Panc1 (cell line): ENCODE results near the gene PLCE1. TPM values are rescaled to one million over a fixed set of nuclear protein-coding genes. Genes with fewer than 3 reads are reported as not detected.
"Not testable (repeated sequence)": the region's sequence is repeated elsewhere in the genome, so short reads cannot be mapped to it uniquely, and the experiment has no call there.

ENCODE experiments used
- ATAC-seq: fragments of 200-7000 bp; cut with Tn5 transposase; 2 replicates; pipeline ENCODE4 v1.9.1; 2020; ENCODE audit warnings: mild to moderate bottlenecking, moderate library complexity
- BruUV-seq: library from RNA; stranded (reverse); fragments of 400-500 nt; replicated peaks from 2 replicates; lab custom pipeline; 2021; lab: Mats Ljungman, UMichigan
- CTCF ChIA-PET: fragments of 300-600 bp; sonication (Branson Sonifier 250); formaldehyde crosslinking; loops from one replicate; lab custom pipeline; 2022; ENCODE audit warnings: antibody characterized with exemption; lab: Charles Lee
- POLR2A ChIA-PET: fragments of 300-600 bp; sonication (Branson Sonifier 250); formaldehyde crosslinking; loops from one replicate; lab custom pipeline; 2022; ENCODE audit warnings: antibody characterized with exemption; lab: Charles Lee
- DNase-seq: peaks from one replicate; pipeline ENCODE4 v3.0.0-alpha.2; 2010; ENCODE audit warnings: low read depth, low spot score
- H3K27ac ChIP-seq: 2 replicates; pipeline ENCODE4 v1.5.1; 2011; ENCODE audit warnings: mild to moderate bottlenecking, low read length, inconsistent platforms
- H3K27me3 ChIP-seq: fragments of 200-500 bp; sonication (Bioruptor generic); 2 replicates; pipeline ENCODE4 v1.6.0; 2014; ENCODE audit warnings: low read length, inconsistent platforms; ENCODE audit not compliant: control insufficient read depth, insufficient read depth
- H3K36me3 ChIP-seq: fragments of 200-500 bp; sonication (Bioruptor generic); 2 replicates; pipeline ENCODE4 v1.5.1; 2014; ENCODE audit warnings: inconsistent platforms, mild to moderate bottlenecking, low read length, moderate library complexity; ENCODE audit not compliant: control insufficient read depth, insufficient read depth
- H3K4me1 ChIP-seq: 2 replicates; pipeline ENCODE4 v1.5.1; 2011; ENCODE audit warnings: inconsistent platforms, mild to moderate bottlenecking, low read length, moderate library complexity; ENCODE audit not compliant: control insufficient read depth, insufficient read depth
- H3K4me3 ChIP-seq, 2 experiments: 2 replicates each; pipeline ENCODE4 v1.5.1; 2011 to 2012; ENCODE audit warnings: low read depth in 2 of 2, low read length in 2 of 2, mild to moderate bottlenecking in 2 of 2, inconsistent platforms in 1 of 2, moderate library complexity in 1 of 2
- H3K9me3 ChIP-seq: fragments of 200-500 bp; sonication (Bioruptor generic); 2 replicates; pipeline ENCODE4 v1.5.1; 2014; ENCODE audit warnings: low read depth, mild to moderate bottlenecking, inconsistent platforms, low read length, moderate library complexity; ENCODE audit not compliant: control insufficient read depth, insufficient read depth
- POLR2AphosphoS5 ChIP-seq: IDR thresholded peaks from 2 replicates; pipeline ENCODE4 v1.6.1; 2012; ENCODE audit warnings: mild to moderate bottlenecking, low read depth, low read length, moderate library complexity
- SIN3A ChIP-seq: IDR thresholded peaks from 2 replicates; pipeline ENCODE4 v1.6.1; 2012; ENCODE audit warnings: low read depth, mild to moderate bottlenecking, low read length, moderate library complexity, borderline replicate concordance; ENCODE audit not compliant: insufficient read depth
- TCF7L2 ChIP-seq: IDR thresholded peaks from 2 replicates; pipeline ENCODE4 v1.6.1; 2011; ENCODE audit warnings: mild to moderate bottlenecking, low read depth, low read length, inconsistent platforms
- in situ Hi-C: cut with HindIII; loops from 2 replicates; pipeline ENCODE4 v1.10.0; 2016; ENCODE audit warnings: low sequenced_read_pairs, low pct_unique_long_range_greater_than_20kb
- intact Hi-C: fragments of 100-400 bp; cut with micrococcal nuclease; formaldehyde crosslinking; loops from one replicate; pipeline ENCODE4 v1.10.0; 2022; ENCODE audit not compliant: unreplicated experiment
- total RNA-seq: library from RNA; stranded (reverse); gene quantifications from one replicate; pipeline ENCODE4 v1.2.1, GENCODE V29; 2021; ENCODE audit not compliant: unreplicated experiment
- TF ChIP-seq, protein P1 (sequence below), 2 experiments: IDR thresholded peaks; 2 replicates each; pipeline ENCODE4 v1.6.1; 2011 to 2012; ENCODE audit warnings: low read depth in 2 of 2, control low read depth in 1 of 2, low read length in 1 of 2, mild to moderate bottlenecking in 1 of 2, moderate library complexity in 1 of 2; ENCODE audit not compliant: insufficient read depth in 1 of 2
- TF ChIP-seq, protein P2 (sequence below): fragments of 450-650 bp; IDR thresholded peaks from 2 replicates; pipeline ENCODE4 v1.5.1; 2017; ENCODE audit warnings: mild to moderate bottlenecking

PLCE1 gene
- total RNA-seq, 1 experiment from 2014 or later: 39.7 TPM

DNA sequence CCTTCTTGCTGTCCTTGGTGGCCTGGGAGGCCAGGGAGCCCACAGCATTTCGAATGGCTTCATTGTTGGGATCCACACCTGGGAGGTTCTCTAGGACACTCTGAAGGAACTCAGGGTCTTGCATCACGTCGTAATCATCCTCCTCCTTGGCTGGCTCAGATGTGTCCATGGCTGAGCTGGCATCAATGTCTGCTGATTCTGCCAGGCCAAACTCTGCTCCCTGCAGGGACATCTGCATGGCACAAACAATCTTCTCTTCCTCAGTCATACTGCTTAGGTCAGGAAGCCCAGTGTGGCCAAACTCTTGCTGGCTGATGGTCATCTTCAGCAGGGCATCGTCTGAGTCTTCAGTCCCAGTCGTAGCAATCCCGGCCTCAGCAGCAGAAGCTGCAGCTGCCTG lies 34.9 kb upstream of the PLCE1 start:
- DNase-seq (no peak), ATAC-seq (no peak)
- H3K4me3 ChIP-seq: no peak overlapping the region
- POLR2A ChIA-PET: no interaction called here
- H3K27ac ChIP-seq: no peak overlapping the region
- TF ChIP-seq SIN3A (no peak), POLR2AphosphoS5 (no peak), TCF7L2 (no peak)
- TF ChIP-seq, protein P1, sequence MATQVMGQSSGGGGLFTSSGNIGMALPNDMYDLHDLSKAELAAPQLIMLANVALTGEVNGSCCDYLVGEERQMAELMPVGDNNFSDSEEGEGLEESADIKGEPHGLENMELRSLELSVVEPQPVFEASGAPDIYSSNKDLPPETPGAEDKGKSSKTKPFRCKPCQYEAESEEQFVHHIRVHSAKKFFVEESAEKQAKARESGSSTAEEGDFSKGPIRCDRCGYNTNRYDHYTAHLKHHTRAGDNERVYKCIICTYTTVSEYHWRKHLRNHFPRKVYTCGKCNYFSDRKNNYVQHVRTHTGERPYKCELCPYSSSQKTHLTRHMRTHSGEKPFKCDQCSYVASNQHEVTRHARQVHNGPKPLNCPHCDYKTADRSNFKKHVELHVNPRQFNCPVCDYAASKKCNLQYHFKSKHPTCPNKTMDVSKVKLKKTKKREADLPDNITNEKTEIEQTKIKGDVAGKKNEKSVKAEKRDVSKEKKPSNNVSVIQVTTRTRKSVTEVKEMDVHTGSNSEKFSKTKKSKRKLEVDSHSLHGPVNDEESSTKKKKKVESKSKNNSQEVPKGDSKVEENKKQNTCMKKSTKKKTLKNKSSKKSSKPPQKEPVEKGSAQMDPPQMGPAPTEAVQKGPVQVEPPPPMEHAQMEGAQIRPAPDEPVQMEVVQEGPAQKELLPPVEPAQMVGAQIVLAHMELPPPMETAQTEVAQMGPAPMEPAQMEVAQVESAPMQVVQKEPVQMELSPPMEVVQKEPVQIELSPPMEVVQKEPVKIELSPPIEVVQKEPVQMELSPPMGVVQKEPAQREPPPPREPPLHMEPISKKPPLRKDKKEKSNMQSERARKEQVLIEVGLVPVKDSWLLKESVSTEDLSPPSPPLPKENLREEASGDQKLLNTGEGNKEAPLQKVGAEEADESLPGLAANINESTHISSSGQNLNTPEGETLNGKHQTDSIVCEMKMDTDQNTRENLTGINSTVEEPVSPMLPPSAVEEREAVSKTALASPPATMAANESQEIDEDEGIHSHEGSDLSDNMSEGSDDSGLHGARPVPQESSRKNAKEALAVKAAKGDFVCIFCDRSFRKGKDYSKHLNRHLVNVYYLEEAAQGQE (IDR thresholded peaks at IDR 0.05; ENCODE audit: insufficient read depth in 1 of 2, low read depth in 2 of 2, low read length in 1 of 2): no peak
- TF ChIP-seq, protein P2, sequence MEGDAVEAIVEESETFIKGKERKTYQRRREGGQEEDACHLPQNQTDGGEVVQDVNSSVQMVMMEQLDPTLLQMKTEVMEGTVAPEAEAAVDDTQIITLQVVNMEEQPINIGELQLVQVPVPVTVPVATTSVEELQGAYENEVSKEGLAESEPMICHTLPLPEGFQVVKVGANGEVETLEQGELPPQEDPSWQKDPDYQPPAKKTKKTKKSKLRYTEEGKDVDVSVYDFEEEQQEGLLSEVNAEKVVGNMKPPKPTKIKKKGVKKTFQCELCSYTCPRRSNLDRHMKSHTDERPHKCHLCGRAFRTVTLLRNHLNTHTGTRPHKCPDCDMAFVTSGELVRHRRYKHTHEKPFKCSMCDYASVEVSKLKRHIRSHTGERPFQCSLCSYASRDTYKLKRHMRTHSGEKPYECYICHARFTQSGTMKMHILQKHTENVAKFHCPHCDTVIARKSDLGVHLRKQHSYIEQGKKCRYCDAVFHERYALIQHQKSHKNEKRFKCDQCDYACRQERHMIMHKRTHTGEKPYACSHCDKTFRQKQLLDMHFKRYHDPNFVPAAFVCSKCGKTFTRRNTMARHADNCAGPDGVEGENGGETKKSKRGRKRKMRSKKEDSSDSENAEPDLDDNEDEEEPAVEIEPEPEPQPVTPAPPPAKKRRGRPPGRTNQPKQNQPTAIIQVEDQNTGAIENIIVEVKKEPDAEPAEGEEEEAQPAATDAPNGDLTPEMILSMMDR: no peak
- BruUV-seq: no TSS peak
- no peaks in the 10 kb centered on the region for H3K36me3 ChIP-seq
- H3K9me3 ChIP-seq: no peaks in the 10 kb centered on the region
- CTCF ChIA-PET: no interaction called here
- intact Hi-C loops (no loop called here), in situ Hi-C loops (no loop called here)
- H3K4me1 ChIP-seq: peaks cover 5% of the 10 kb centered on the region; the same call in 1 of the 2 replicates
- no peaks in the 10 kb centered on the region for H3K27me3 ChIP-seq

DNA sequence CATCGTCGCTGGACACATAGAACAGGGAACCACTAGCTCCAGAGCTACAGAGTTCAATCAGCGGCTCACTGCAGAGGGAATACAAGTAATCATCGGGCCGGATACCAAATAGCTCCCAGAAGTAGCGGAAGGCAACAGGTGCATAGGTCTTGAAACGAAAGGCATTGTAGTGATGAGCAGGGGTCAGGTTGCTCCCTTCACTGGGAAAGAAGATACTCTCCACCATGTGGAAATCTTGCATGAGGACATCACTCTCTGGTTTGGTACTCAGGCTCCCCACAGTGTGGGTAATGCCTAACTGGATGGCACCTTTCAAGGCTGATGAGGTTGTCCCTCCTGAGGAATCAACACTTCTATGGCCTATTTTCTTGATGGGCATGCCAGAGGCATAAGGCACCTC lies 32.7 kb upstream of the PLCE1 start:
- DNase-seq, H3K27me3 ChIP-seq, CTCF ChIA-PET, H3K36me3 ChIP-seq, BruUV-seq, intact Hi-C loops, H3K4me3 ChIP-seq, H3K9me3 ChIP-seq, ATAC-seq, H3K4me1 ChIP-seq, H3K27ac ChIP-seq, POLR2A ChIA-PET, in situ Hi-C loops: not testable (repeated sequence)

DNA sequence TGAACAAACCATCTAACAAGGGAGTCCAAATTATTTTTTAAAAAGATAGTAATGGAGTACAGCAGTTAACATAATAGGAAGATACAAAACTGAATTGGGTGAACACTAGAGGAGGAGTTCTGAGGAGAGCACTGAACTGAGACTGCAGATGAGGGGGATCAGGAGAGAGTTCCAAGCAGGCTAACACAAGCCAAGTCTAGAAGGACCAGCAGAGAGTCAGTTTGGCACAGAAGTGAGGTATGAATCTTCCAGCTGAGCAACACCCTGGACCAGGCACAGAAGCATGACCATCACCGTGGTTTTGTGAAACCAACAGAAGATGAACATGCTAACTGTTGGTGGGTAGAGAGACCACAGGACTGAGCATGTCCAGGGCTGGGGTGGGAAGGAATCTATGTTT lies 30.8 kb upstream of the PLCE1 start:
- intact Hi-C loops (no loop called here), in situ Hi-C loops (no loop called here)
- no peaks in the 10 kb centered on the region for H3K36me3 ChIP-seq
- no TSS peak for BruUV-seq
- H3K4me3 ChIP-seq: no peak overlapping the region
- H3K27ac ChIP-seq: no peak overlapping the region
- no peaks in the 10 kb centered on the region for H3K9me3 ChIP-seq
- POLR2A ChIA-PET: no interaction called here
- CTCF ChIA-PET: no interaction called here
- no peak for DNase-seq
- H3K4me1 ChIP-seq: no peaks in the 10 kb centered on the region
- no peak; the same call in 1 of the 2 replicates for ATAC-seq
- TF ChIP-seq, protein P2: no peak
- no peak for TF ChIP-seq TCF7L2
- TF ChIP-seq, protein P1 (IDR thresholded peaks at IDR 0.05; ENCODE audit: insufficient read depth in 1 of 2, low read depth in 2 of 2, low read length in 1 of 2): no peak
- no peak for TF ChIP-seq POLR2AphosphoS5
- no peak for TF ChIP-seq SIN3A
- no peaks in the 10 kb centered on the region for H3K27me3 ChIP-seq
